HG02943 (cell line): ENCODE measurements around the gene SOD3.

ENCODE experiments used
- ATAC-seq: cut with Tn5 transposase; IDR thresholded peaks from one replicate; pipeline ENCODE4 v1.9.1; 2021; ENCODE audit warnings: mild to moderate bottlenecking, low read depth, moderate library complexity; ENCODE audit not compliant: unreplicated experiment

The SOD3 gene

DNA sequence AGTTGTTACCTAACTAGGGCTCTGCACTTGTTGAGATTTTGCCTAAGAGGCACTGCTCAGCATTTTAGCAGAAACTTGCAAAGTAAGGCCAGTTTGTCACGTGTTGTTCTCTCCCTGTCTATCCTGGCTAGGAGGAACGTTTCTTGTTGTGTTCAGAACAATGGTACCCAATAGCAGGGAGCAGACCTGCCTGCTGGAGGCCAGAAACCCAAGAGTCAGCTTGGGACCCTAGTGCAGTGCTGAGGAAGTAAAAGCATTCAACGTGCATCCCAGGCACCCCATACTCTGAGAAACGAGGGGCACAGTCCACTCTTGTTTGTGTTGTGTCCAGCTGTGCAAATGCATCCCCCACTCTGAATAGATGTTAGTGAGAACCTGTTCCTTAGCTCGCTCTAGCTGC, 42.4 kb downstream of the SOD3 start:
- ATAC-seq, result no peak

DNA sequence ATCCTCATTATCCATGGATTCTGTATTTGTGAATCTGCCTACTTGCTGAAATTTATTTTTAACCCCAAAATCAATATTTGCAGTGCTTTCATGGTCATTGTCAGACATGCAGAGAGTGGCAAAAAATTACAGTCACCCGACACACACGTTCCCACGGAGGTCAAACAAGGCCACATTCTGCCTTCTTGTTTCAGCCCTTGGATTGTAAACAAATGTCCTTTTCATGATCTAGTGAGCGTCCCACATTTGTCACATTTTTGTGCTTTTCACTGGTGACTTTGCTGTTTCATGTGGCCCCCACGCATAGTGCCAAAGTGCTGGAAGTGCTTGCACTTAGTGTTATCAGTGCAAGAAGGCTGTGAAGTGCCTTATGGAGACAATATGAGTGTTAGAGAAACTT, 45.0 kb downstream of the SOD3 start:
- ATAC-seq, result no peak

DNA sequence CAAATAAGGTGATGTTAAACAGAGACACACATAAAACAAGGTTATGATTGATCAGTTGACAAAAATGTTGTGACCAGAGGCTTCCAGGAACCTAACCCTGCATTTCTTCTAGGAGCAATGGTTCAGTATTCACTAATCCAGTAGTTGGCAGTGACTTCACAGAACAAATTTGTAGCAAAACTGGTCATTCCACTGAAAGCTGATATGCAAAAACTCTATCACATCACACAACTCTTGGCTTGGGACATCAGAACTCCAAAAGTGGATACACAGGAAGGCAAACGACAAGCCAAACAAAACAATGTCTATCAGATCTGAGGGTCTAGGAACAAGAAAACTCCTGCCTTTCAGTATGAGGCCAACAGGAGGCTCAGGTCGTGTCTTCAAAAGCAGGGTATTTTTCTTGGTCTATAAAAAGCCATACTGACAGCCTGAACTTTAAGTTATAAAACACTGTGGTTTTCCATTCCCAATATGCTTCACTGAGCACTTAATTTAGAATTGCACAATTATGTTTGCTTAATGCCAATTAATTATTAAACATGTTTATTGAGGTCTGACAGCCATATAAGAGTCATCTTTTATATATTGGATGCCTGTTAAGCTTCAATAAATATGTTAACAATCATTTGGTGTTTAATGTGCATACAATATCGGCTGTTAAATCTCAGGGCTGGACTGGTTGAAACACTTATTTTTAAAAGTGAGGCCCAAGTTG, 45.6 kb downstream of the SOD3 start:
- no peak for ATAC-seq

DNA sequence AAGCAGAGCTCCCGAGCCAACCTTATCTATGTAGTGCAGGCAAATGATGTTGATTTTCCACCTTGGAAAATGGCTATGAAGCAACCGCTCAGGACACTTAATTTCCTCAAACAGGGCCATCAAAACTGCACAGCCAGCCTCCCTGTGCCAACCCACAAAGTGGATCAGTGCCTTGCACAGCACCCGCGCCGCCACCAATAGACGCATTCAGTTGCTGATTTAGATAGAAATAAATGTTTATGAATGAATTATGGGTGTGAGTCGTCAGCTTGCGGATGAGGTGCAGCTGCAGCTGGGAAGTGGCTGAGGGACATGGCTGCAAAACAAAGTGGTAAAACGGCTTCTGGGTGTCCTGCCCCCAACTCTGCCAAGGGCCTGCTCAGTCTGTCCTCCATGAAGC, 47.0 kb downstream of the SOD3 start:
- ATAC-seq, result no peak

DNA sequence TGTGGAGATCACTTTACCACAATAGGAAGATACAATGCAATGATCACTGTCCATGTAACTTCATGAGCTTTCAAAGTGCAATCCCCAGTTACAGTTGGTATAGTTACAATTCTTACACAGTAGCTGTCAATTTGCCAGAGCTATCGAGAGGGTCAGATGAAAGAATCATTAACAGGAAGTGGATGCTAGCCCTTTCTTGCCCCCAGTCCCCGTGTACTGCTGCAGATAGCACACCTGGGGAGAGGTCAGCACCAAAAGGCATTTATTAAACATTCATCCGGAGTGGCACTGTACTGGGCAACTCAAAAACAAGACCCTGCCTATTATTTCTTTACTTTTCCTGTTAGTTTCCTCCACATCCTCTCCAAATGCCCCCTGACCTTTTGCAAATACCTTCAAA, 47.7 kb downstream of the SOD3 start:
- no peak for ATAC-seq

DNA sequence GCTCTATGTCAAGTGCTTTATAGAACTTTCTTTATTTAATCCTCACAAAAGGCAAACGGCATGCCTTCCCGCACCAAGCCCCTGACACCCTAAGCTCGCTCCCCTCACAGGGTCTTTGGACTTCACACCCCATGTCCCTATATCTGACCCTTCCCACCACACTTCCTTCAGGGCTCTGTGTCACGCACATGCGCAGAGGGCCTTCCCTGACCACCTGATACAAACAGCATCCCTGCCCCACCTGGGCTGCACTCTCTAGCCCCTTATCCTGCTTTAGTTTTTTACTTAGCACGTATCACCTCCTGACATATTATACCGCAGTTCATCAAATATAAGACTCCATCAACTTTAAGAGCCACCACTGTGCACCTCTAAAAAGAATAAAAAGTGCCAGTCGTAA, 49.8 kb downstream of the SOD3 start:
- no peak for ATAC-seq

DNA sequence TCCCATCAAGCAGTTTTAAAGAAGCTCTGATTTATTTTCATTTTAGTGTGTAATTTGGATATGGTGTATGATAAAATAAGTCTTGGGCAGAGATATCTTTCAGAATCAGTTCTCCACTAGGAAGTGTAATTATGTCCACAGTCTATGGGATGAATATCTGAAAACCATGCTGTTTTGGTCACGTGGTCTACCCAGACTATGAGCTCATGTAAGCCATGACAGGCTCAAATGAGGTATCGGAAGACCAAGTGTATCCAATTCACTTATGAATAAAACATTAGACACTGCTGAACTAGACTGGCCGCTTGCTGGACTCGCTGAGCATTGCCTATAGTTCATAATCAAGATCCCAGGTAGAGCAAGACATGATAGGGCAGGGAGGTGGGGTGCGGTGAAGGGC, 50.5 kb downstream of the SOD3 start:
- ATAC-seq, result no peak

DNA sequence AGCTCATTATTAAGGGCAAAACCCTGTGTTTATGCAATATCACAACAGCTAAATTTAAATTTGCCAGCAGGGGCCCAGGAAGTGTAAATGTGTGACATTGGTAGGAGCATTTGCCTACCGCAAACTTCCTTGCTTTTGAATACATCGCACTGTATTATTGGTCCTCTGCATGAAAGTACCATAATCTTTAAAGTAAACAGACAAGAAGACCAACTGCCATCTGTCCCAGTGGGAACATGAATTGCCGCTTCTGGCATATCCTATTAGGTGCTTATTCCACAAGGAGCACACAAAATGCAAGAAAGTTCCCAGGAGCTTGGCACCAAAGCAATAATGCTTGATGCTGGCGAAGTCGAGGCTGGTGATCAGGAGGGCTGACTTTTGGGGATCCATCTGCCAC, 51.3 kb downstream of the SOD3 start:
- ATAC-seq, result no peak

DNA sequence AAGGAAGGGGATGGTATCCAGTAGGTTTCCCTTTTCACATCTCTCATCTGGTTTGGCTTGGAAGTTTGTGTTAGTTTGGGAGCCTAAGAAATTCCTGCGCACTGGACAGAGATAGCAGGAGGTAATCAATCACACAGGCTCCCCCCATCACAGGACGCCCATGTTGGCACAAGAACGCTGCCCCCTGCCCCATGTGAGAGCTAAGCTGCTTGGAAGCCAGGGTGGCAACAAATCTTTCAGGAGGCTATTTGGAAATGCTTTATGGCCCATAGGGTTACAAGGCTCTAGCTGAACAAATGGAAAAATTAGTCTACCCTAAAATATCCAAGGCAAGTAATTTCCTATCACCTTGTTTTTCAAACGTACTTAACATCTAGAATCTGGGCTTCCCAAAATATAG, 54.0 kb downstream of the SOD3 start:
- ATAC-seq, result no peak

DNA sequence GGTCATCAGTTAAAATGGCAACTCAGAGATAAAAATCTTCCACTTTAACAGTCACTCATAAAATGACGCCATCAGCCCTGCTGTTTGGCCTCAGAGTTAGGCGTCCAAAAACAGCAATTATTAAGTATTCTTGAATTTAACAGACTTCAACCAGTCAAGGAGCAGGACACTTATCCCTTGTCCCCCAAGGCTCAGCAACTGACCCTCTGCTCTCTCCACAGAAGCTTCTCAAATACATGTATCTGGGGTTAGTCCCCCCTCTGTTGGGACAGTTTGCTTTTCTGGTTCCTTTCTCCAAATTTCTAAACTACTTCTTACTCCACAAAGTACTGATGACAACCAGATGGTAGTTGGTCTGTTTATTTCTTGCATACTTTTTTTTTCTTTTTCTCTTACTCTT, 54.4 kb downstream of the SOD3 start:
- no peak for ATAC-seq
